Immature natural killer cell (primary cell): Measurements from ENCODE around the gene MRPL36. TPM values are rescaled to one million over a fixed set of nuclear protein-coding genes. Genes with fewer than 3 reads are reported as not detected.

Experiments
- DNase-seq, 3 donors: peaks; one replicate each; pipeline ENCODE4 v3.0.0; 2022; ENCODE audit warnings: mixed read lengths in 1 of 3
- H3K27ac Mint-ChIP-seq, 6 donors: one replicate each; pipeline ENCODE4 v1.8.0; 2020; ENCODE audit warnings: mixed read lengths in 6 of 6, mild to moderate bottlenecking in 5 of 6, inconsistent platforms in 4 of 6, moderate library complexity in 3 of 6
- H3K27me3 Mint-ChIP-seq, 3 donors: one replicate each; pipeline ENCODE4 v1.8.0; 2020 to 2021; ENCODE audit warnings: low read depth in 3 of 3, mild to moderate bottlenecking in 3 of 3, mixed read lengths in 3 of 3, moderate library complexity in 3 of 3, inconsistent platforms in 1 of 3
- H3K36me3 Mint-ChIP-seq, 3 donors: one replicate each; pipeline ENCODE4 v1.8.0; 2020; ENCODE audit warnings: mixed read lengths in 3 of 3, inconsistent platforms in 2 of 3, mild to moderate bottlenecking in 2 of 3
- H3K4me1 Mint-ChIP-seq, 2 donors: one replicate each; pipeline ENCODE4 v1.8.0; 2020; ENCODE audit warnings: inconsistent platforms in 2 of 2, mild to moderate bottlenecking in 2 of 2, mixed read lengths in 2 of 2, moderate library complexity in 1 of 2
- H3K4me3 Mint-ChIP-seq, 5 donors: one replicate each; pipeline ENCODE4 v1.8.0; 2020; ENCODE audit warnings: mild to moderate bottlenecking in 5 of 5, mixed read lengths in 5 of 5, inconsistent platforms in 3 of 5, moderate library complexity in 3 of 5
- H3K9me3 Mint-ChIP-seq, 6 donors: one replicate each; pipeline ENCODE4 v1.8.0; 2020; ENCODE audit warnings: mild to moderate bottlenecking in 6 of 6, mixed read lengths in 6 of 6, inconsistent platforms in 4 of 6, moderate library complexity in 3 of 6
- polyA plus RNA-seq, 3 donors: library from polyadenylated mRNA; unstranded; fragments of 300-500 nt; fragmentation: Illumina TruSeq; gene quantifications; one replicate each; pipeline ENCODE4 v1.2.3, GENCODE V29; 2021

Gene MRPL36
- polyA plus RNA-seq, 3 donors from 2014 or later, result 86.5 to 142 (median 87.6) TPM

DNA sequence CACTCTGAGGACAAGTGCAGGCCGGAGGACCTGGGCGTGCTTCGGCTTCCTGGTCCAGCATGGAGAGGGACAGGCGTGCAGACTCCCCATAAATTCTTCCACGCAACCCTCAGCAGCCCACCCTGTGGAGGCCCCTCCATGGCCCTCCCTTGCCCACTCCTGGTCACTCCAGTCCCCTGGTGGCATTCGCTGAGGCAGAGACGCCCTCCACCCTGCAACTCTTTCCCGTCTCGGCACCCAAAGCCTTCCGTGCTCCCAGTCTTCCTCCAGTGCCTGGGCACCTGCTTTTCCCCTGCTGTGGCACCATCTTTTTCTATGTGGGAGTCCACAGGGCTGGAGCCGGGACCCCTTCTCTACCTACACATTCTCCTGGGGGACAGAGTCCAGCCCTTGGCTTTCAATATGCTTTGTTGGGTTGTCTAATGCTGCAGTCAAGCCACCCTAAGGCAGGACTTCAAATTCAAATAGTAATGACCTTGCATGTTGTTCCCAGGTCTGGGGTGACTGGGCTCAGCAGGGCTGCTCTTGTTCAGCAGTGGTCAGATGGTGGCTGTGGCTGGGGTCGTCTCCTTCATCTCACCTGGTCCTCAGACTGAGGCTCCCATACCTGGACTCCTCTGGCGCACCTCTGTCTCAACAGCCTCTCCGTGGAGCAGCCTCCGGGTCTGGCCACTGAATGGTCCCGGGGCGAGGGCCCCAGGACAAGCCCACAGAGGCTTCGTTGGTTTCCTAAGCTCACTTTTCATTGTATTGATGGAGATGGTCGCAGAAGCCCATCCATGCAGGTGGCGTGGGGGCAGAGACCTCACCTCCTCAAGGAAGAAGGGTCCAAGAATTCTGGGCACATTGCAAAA lies 15.2 kb downstream of the MRPL36 start:
- Mint-ChIP-seq H3K4me1 (no peaks in the 10 kb centered on the region), H3K9me3 (no peaks in the 10 kb centered on the region), H3K27me3 (peaks cover 0 to 15% (median 4%) of the 10 kb centered on the region in 3 donors), H3K4me3 (no peak overlapping the region), H3K36me3 (no peaks in the 10 kb centered on the region), H3K27ac (no peak overlapping the region)
- no peak for DNase-seq

- Mint-ChIP-seq H3K36me3 (no peaks in the 10 kb centered on the region), H3K27ac (peak overlapping the region in 1 of 6 donors; percentile 61), H3K9me3 (no peaks in the 10 kb centered on the region), H3K4me1 (no peaks in the 10 kb centered on the region), H3K4me3 (no peak overlapping the region), H3K27me3 (peaks cover 0 to 15% (median 4%) of the 10 kb centered on the region in 3 donors)
- no peak for DNase-seq
Measured at GRCh38 chr5:1783216-1783554, 16.5 kb downstream of the MRPL36 start.

- Mint-ChIP-seq H3K27ac (peak overlapping the region in 2 of 6 donors; percentile 4 to 61), H3K27me3 (peaks cover 0 to 12% (median 4%) of the 10 kb centered on the region in 3 donors), H3K36me3 (no peaks in the 10 kb centered on the region), H3K4me1 (no peaks in the 10 kb centered on the region), H3K9me3 (no peaks in the 10 kb centered on the region), H3K4me3 (no peak overlapping the region)
- DNase-seq, result no peak
Measured at GRCh38 chr5:1782385-1783215, 17.0 kb downstream of the MRPL36 start.

- Mint-ChIP-seq H3K36me3 (no peaks in the 10 kb centered on the region), H3K27me3 (peaks cover 0 to 12% (median 5%) of the 10 kb centered on the region in 3 donors), H3K4me1 (no peaks in the 10 kb centered on the region), H3K9me3 (no peaks in the 10 kb centered on the region), H3K27ac (peak overlapping the region in 3 of 6 donors; percentile 4 to 83 (median 62)), H3K4me3 (no peak overlapping the region)
- DNase-seq, result no peak
Measured at GRCh38 chr5:1781726-1782384, 17.8 kb downstream of the MRPL36 start.

DNA sequence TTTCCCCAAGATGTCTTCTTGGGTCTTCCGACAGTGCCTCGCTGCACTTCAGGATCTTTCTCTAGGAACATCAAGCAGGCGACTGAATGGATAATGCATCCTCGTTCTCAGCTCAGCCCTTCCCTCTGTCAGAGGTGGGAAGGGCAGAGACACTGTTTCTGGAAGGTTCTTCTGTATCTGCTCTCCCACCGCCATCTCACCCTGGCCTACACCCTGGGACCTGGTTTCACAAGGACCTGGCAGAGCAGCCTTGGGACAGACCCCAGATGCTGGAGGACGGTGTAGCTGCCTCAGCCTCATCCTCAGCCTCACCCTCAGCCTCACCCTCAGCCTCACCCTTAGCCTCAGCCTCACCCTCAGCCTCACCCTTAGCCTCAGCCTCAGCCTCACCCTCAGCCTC lies 18.5 kb downstream of the MRPL36 start:
- Mint-ChIP-seq H3K4me1 (no peaks in the 10 kb centered on the region), H3K27ac (peak overlapping the region in 1 of 6 donors; percentile 35), H3K36me3 (no peaks in the 10 kb centered on the region), H3K27me3 (peaks cover 0 to 12% (median 6%) of the 10 kb centered on the region in 3 donors), H3K4me3 (no peak overlapping the region), H3K9me3 (no peaks in the 10 kb centered on the region)
- no peak for DNase-seq

GRCh38 chr5:1780614-1780930 lies 19.1 kb downstream of the MRPL36 start:
- Mint-ChIP-seq H3K36me3 (no peaks in the 10 kb centered on the region), H3K4me3 (no peak overlapping the region), H3K27ac (no peak overlapping the region), H3K27me3 (peaks cover 0 to 9% (median 7%) of the 10 kb centered on the region in 3 donors), H3K9me3 (no peaks in the 10 kb centered on the region), H3K4me1 (no peaks in the 10 kb centered on the region)
- DNase-seq, result no peak

DNA sequence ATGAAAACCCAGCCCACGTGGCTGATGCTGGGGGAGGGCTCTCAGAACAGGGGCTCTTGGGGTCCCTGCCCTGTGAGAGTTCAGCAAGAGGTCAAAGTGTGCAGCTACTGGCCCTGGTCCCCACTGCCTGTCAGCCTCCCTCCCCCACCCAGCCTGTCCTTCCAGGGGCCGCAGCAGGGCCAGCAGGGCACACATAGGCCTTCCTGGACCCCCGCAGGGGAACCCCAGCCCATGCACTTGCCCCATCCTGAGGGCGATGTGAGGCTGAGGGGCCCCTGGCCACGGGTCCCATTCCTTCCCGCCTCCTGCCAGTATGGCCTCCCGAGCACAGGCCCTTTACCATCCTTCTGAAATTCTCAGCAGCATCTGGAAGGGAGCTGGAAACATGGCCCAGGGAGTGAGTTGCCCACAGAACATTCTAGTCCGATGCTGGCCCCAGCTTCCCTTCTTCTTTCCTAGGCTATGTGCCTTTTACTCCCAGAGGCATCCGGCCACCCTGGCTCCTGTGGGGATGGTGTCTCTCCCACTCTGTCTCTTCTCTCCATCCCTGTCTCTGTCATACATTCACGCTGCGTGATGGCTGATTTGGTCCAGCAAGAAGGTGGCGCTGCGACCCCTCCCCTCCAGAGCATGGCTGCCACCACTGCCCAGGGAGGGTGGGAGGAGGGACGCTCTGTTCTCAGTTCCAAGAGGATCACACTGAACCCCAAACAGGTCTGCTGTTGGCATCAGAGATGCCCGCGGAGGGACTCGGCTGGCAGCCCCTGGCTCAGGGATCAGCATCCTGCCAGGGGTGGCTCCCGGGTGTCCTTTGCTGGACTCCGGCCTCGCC lies 19.6 kb downstream of the MRPL36 start:
- no peaks in the 10 kb centered on the region for H3K36me3 Mint-ChIP-seq
- no peak for DNase-seq

GRCh38 chr5:1779021-1779680 lies 20.5 kb downstream of the MRPL36 start:
- no peak for DNase-seq
- no peaks in the 10 kb centered on the region for H3K36me3 Mint-ChIP-seq
- no peaks in the 10 kb centered on the region for H3K4me1 Mint-ChIP-seq
- no peak overlapping the region for H3K4me3 Mint-ChIP-seq
- peaks cover 2 to 6% (median 4%) of the 10 kb centered on the region in 3 donors for H3K27me3 Mint-ChIP-seq
- peak overlapping the region in 1 of 6 donors; percentile 42 for H3K27ac Mint-ChIP-seq
- H3K9me3 Mint-ChIP-seq, result no peaks in the 10 kb centered on the region

More for the DNA sequence above, 19.6 kb downstream of the MRPL36 start:
- Mint-ChIP-seq H3K27me3 (peaks cover 2 to 8% (median 6%) of the 10 kb centered on the region in 3 donors), H3K4me1 (no peaks in the 10 kb centered on the region), H3K9me3 (no peaks in the 10 kb centered on the region), H3K27ac (no peak overlapping the region), H3K4me3 (no peak overlapping the region)

DNA sequence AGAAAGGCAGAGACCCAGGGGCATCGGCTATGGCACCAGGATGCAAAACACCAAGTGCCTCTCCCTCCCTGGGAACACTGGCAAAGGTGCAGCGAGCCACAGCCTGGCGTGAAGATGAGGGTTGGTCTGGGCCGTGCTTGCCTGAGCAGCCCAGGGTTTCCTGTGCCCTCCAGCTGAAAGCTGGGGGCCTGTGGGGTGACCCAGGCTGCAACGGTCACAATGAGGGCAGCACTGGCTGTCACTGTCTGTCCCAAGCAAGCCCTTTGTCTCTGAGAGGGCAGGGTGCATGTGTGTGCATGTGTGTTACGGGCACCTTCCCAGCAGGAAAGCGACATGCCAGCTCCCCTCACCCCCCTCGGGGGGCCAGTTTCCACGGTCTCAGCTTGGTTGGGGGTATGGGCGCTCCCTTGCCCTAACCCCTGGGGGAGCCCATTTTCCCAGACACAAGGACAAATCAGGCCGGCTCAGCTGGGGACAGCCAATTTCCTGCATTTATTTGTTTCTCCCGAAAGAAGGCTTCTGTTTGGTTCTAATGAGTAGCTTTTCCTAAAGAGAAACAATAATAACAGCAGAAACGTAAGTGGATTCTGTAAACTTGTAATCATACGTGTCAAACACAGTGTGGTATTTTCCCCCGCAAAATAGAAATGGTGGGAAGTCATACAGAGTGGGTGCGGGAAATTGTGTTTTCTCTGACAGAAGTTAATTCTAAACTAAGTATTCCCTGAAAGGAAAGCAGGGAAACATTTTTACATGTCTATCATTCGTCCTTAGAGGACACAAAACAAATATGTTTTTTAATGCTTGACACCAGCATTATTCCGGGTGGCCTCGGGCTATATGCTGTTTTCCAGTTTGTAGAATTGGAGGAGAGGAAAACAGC lies 21.3 kb downstream of the MRPL36 start:
- H3K9me3 Mint-ChIP-seq, result no peaks in the 10 kb centered on the region
- no peak for DNase-seq
- no peak overlapping the region for H3K4me3 Mint-ChIP-seq
- H3K27me3 Mint-ChIP-seq, result peaks cover 2 to 7% (median 4%) of the 10 kb centered on the region in 3 donors
- no peaks in the 10 kb centered on the region for H3K4me1 Mint-ChIP-seq
- H3K36me3 Mint-ChIP-seq, result no peaks in the 10 kb centered on the region
- H3K27ac Mint-ChIP-seq, result peak overlapping the region in 1 of 6 donors; percentile 42

DNA sequence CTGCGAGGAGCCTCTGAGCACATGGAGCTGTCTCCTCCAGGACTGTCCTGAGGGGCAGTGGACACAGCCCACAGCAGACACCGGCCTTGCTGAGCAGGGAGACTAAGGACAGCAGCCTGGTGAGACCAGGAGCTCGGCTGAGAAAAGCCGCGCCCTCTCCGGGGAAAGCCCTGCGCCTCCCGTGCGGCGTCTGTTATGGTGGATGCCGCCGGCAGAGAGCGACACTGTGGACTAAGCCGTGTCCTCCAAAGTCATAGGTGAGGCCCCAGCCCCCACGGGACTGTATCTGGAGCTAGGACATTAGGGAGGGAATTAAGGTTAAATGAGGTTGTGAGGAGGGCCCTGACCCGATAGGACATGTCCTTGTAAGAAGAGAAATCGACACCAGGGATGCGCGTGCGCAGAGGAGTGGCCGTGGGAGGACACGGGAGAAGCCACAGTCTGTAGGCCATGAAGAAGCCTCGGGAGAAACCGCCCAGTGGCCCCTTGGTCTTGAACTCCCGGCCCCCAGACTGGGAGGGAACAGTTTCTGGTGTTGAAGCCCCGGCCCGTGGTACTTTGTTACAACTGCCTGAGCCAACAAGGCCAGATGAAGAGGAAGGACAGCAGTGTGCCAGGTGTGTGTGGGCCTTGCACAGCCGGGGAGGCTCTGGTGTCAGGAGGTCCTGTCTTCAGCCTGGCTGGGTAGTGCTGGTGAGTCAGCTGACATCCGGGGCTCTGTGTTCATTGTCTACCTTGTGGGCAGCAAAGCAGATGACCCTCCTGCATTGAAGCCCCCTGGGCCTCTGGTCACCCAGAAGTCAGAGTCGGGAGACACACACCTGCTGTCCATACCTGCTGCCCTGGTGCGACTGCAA lies 22.1 kb downstream of the MRPL36 start:
- H3K27ac Mint-ChIP-seq, result no peak overlapping the region
- no peak for DNase-seq

GRCh38 chr5:1776831-1777230 lies 22.8 kb downstream of the MRPL36 start:
- Mint-ChIP-seq H3K9me3 (no peaks in the 10 kb centered on the region), H3K27me3 (peaks cover 2 to 10% (median 4%) of the 10 kb centered on the region in 3 donors), H3K4me3 (no peak overlapping the region), H3K27ac (no peak overlapping the region), H3K36me3 (no peaks in the 10 kb centered on the region), H3K4me1 (no peaks in the 10 kb centered on the region)
- DNase-seq, result no peak

More for the DNA sequence above, 22.1 kb downstream of the MRPL36 start:
- no peaks in the 10 kb centered on the region for H3K4me1 Mint-ChIP-seq
- no peak overlapping the region for H3K4me3 Mint-ChIP-seq
- no peaks in the 10 kb centered on the region for H3K9me3 Mint-ChIP-seq
- no peaks in the 10 kb centered on the region for H3K36me3 Mint-ChIP-seq
- peaks cover 2 to 10% (median 4%) of the 10 kb centered on the region in 3 donors for H3K27me3 Mint-ChIP-seq
